ENCODE data around the gene LEPROT. TPM values are rescaled to one million over a fixed set of nuclear protein-coding genes. Genes with fewer than 3 reads are reported as not detected.

LEPROT gene
- total and polyA plus RNA-seq, 2 of the 8 experiments (the other 6 are each of a cell fraction or from before 2014, with no cell fraction given), result 25.7 to 27.2 TPM

DNA sequence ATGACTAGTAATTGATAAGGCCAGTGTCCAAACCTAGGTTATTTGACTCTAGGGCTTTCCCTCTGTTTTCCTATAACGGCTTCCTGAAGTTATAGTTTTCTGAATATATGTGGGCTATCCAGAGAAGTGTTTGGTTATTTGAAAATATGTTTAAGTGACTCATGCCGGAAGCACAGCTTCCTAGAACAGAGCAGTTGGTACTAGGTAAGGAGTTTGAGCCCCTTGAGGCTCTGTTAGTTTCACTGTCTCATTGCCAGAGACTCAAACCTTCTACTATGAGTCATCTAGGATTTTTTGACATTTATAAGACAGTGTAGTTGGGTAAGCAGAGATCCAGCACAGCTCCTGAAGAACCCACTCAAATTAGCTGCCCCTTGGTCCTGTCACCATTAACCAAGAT, 27.1 kb upstream of the LEPROT start:
- Histone ChIP-seq H2BK12ac (ENCODE audit: low read depth, low read length) (no peak overlapping the region), H2BK5ac (ENCODE audit: low read depth, low read length) (no peak overlapping the region), H4K91ac (replicated peaks; ENCODE audit: insufficient read length, low read length) (no peak overlapping the region), H3K79me2 (ENCODE audit: control insufficient read depth in 1 of 2, insufficient read depth in 2 of 2, low read length in 2 of 2) (no peaks in the 10 kb centered on the region), H4K5ac (ENCODE audit: insufficient read length, low read depth, low read length) (no peak overlapping the region), H3K14ac (ENCODE audit: insufficient read length) (no peak overlapping the region), H3K23ac (ENCODE audit: insufficient read length) (no peak overlapping the region), H3K27ac (ENCODE audit: low read depth, low read length) (no peak overlapping the region), H3K9me3 (ENCODE audit: insufficient read depth in 2 of 2, low read depth in 1 of 2, low read length in 1 of 2) (no peaks in the 10 kb centered on the region), H3K4me3 (ENCODE audit: extremely low read depth in 1 of 4, insufficient read depth in 2 of 4, low read depth in 3 of 4, low read length in 4 of 4) (no peak overlapping the region), H3K56ac (replicated peaks; ENCODE audit: insufficient read length, low read depth, low read length) (no peak overlapping the region), H3K18ac (ENCODE audit: extremely low read depth, low read length) (no peak overlapping the region), H2BK20ac (ENCODE audit: low read length) (no peak overlapping the region), H2BK120ac (replicated peaks; ENCODE audit: low read depth, low read length) (no peak overlapping the region), H3K27me3 (replicated peaks in 1 of 4; ENCODE audit: control insufficient read depth in 3 of 4, extremely low read depth in 1 of 4, insufficient read depth in 3 of 4, low read length in 3 of 4) (no peaks in the 10 kb centered on the region), H3K4me1 (replicated peaks in 1 of 4; ENCODE audit: control insufficient read depth in 3 of 4, insufficient read depth in 4 of 4, low read length in 3 of 4) (peaks cover 0 to 3% (median under 1%) of the 10 kb centered on the region in 4 experiments; a peak in 5 of 7 replicates), H2AK5ac (ENCODE audit: low read depth, low read length) (no peak overlapping the region), H3K4ac (replicated peaks; ENCODE audit: insufficient read length, low read depth, low read length) (no peak overlapping the region), H4K8ac (ENCODE audit: extremely low read depth, insufficient read depth, low read length) (no peak overlapping the region), H3K23me2 (ENCODE audit: low read depth, low read length) (no peaks in the 10 kb centered on the region), H3K4me2 (ENCODE audit: insufficient read depth in 1 of 2, low read depth in 2 of 2, low read length in 2 of 2) (no peak overlapping the region), H2AFZ (ENCODE audit: low read length) (no peak overlapping the region), H3K36me3 (ENCODE audit: control insufficient read depth in 2 of 4, insufficient read depth in 4 of 4, low read length in 3 of 4) (no peaks in the 10 kb centered on the region), H4K20me1 (replicated peaks in 1 of 2; ENCODE audit: control insufficient read depth in 1 of 2, insufficient read depth in 2 of 2, low read length in 2 of 2) (no peaks in the 10 kb centered on the region), H3K9ac (replicated peaks in 1 of 4; ENCODE audit: extremely low read depth in 1 of 4, low read depth in 3 of 4, low read length in 3 of 4) (no peak overlapping the region), H3K79me1 (ENCODE audit: low read depth, low read length) (no peaks in the 10 kb centered on the region), H2BK15ac (ENCODE audit: low read length) (no peak overlapping the region)
- no peak for FAIRE-seq
- no peak for DNase-seq (ENCODE audit: low read depth in 1 of 2, low spot score in 2 of 2)
- CTCF ChIA-PET (ENCODE audit: partially characterized antibody), result interaction anchor here (0.9 to 2.1 kb wide), 2 partner anchors 9 to 61 kb away, joined by 3 to 5 read pairs; no protein-coding TSS in a partner anchor
- POLR2A ChIA-PET (ENCODE audit: partially characterized antibody), result no interaction called here
- 88% methylated on average over 2 of the region's 2 CpGs; no CpG with 5 or more reads in 1 of the 2 experiments for WGBS, 2 experiments (ENCODE audit: extremely low coverage in 1 of 2, insufficient coverage in 1 of 2, insufficient read length in 1 of 2, insufficient replicate concordance in 2 of 2, low coverage in 1 of 2, low lambda C conversion rate in 2 of 2, missing lambda C conversion rate in 1 of 2)
- TF ChIP-seq GTF2F1 (IDR thresholded peaks at IDR 0.05; ENCODE audit: borderline replicate concordance, low read depth, low read length) (no peak), EZH2 (IDR thresholded peaks at IDR 0.05; ENCODE audit: low read depth, low read length, severe bottlenecking) (no peak), KDM4A (IDR thresholded peaks at IDR 0.05; ENCODE audit: low read depth, low read length, severe bottlenecking) (no peak), CBX5 (IDR thresholded peaks at IDR 0.05; ENCODE audit: low read depth, low read length) (no peak), KDM5A (IDR thresholded peaks at IDR 0.05; ENCODE audit: low read length) (no peak), CTBP2 (IDR thresholded peaks at IDR 0.05; ENCODE audit: borderline replicate concordance, insufficient read depth, insufficient read length, low read length) (no peak), SAP30 (IDR thresholded peaks at IDR 0.05; ENCODE audit: insufficient read depth, insufficient replicate concordance, low read length) (no peak), ZNF274 (IDR thresholded peaks at IDR 0.05; ENCODE audit: borderline replicate concordance, extremely low read depth, low read length) (no peak), SP1 (IDR thresholded peaks at IDR 0.05; ENCODE audit: low read depth, low read length) (no peak), TEAD4 (IDR thresholded peaks at IDR 0.05; ENCODE audit: low read depth, low read length) (no peak), BRCA1 (IDR thresholded peaks at IDR 0.05; ENCODE audit: low read depth, low read length) (no peak), SP4 (IDR thresholded peaks at IDR 0.05; ENCODE audit: low read length) (no peak), SIX5 (IDR thresholded peaks at IDR 0.05; ENCODE audit: low read depth, low read length) (no peak), JUN (IDR thresholded peaks at IDR 0.05; ENCODE audit: low read depth, low read length) (no peak), NANOG (IDR thresholded peaks at IDR 0.05; ENCODE audit: insufficient read depth, low read depth, low read length, poor library complexity, severe bottlenecking) (no peak)

Data from H1 (cell line).